PC-9 (cell line): Measurements from ENCODE around the gene KDM5B.

Source experiments
- CTCF ChIP-seq: fragments of 200-600 bp; sonication (generic); conservative IDR thresholded peaks from 2 replicates; pipeline ENCODE4 v1.6.1; 2017; ENCODE audit warnings: mixed run types, antibody characterized with exemption, mild to moderate bottlenecking, moderate library complexity
- EZH2 ChIP-seq: fragments of 200-600 bp; sonication (generic); IDR thresholded peaks from 2 replicates; pipeline ENCODE4 v1.8.0; 2017; ENCODE audit warnings: antibody characterized with exemption, low read depth

- TF ChIP-seq CTCF = no peak
- no peak for TF ChIP-seq EZH2
Measured at GRCh38 chr1:202760589-202760988, 47.6 kb downstream of the KDM5B start.
